ENCODE data around the gene UCK1.
"Not testable (repeated sequence)": the region's sequence is repeated elsewhere in the genome, so short reads cannot be mapped to it uniquely, and the experiment has no call there.

Gene UCK1

GRCh38 chr9:131523086-131523388 lies 8.0 kb downstream of the UCK1 start:
- DNase-seq = no peak

DNA sequence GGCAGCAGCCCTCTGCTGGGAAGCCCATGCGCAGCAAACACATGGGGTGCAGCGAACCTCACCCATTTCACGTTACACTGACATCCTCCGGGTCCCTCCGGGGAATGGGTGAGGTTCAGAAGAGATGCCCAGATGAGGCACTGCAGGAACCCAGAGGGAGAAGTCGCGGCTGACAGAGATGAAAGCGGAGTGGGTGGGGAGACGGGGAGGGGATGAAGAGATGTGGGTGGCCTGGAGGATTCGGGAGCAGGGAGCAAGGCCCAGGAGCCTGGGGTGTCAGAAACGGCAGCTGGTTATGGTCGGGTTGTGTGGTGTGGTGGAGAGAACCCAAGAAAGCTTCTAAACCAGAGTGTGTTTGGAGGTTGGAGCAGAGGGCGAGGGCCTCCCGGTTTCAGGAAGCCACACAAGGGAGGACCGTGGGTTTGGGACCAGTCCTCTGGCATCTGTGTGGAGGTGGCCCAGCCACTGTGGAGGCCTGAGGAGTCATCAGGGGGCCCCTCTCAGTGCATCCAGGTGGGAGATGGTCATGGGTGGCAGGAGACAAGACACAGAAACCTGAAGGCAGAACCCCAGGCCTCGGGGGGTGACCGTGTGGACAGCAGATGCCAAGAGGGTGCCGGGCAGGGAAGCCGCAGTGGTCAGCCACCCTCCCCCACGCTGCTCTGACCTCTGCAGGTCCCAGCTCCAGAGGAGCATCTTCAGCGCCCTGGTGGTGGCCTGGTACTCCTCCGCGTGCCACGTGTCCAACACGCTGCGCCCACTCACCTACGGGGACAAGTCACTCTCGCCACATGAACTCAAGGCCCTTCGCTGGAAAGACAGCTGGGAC lies 8.6 kb downstream of the UCK1 start:
- DNase-seq = no peak

- no peak for DNase-seq
Measured at GRCh38 chr9:131521822-131522221, 9.2 kb downstream of the UCK1 start.

- DNase-seq = no peak
Measured at GRCh38 chr9:131521203-131521602, 9.9 kb downstream of the UCK1 start.

GRCh38 chr9:131520503-131520902 lies 10.6 kb downstream of the UCK1 start:
- no peak for DNase-seq

GRCh38 chr9:131518553-131518952 lies 12.5 kb downstream of the UCK1 start:
- no peak for DNase-seq

DNA sequence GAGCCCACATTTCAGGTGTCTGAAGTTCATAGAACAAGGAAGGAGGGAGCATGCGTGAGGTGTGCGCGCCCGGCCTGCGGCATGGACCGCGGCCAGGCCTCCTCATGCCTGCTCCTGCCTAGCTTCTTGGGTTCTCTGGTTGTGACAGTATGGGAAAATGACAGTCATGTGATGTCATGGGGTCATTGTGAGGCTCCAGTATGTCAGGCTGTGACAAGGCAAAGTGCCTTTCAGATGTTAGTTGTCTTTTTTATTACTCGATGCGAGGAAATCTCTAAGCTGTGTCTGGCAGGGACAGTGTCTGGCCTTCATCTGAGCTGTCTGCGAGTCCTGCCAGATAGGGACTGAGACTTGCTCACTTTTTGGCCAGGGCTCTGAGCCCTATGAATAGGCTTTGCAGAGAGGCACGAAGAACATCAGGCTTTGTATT lies 13.3 kb downstream of the UCK1 start:
- DNase-seq = no peak

DNA sequence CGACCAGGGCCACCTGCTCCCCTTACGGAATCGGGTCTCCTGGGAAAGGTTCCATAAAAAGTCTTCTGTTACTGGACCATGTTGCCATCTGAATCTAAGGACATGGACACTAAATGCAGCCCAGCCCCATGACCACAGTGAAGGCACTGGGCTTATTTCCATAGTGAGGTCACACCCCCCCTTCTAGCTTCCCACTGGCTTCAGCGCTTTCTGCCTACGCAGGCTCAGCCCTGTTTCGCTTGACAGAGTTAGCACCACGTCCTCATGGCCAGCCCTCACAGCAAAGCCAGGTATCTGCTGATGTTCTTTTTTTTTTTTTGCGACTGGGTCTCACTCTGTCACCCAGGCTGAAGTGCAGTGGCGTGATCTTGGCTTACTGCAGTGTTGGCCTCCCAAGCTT lies 14.1 kb downstream of the UCK1 start:
- no peak for DNase-seq

GRCh38 chr9:131516100-131516499 lies 15.0 kb downstream of the UCK1 start:
- no peak for DNase-seq

DNA sequence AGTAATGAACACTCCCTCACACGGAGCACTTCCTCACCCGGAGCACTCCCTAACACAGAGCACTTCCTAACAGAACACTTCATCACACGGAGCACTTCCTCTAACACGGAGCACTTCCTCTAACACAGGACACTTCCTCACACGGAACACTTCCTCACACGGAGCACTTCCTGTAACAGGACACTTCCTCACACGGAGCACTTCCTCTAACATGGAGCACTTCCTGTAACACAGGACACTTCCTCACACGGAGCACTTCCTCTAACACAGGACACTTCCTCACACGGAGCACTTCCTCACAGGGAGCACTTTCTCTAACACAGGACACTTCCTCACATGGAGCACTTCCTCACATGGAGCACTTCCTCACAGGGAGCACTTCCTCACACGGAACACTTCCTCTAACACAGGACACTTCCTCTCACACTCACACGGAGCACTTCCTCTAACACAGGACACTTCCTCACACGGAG lies 15.5 kb downstream of the UCK1 start:
- not testable (repeated sequence) for DNase-seq

GRCh38 chr9:131513177-131513576 lies 17.9 kb downstream of the UCK1 start:
- DNase-seq = no peak

DNA sequence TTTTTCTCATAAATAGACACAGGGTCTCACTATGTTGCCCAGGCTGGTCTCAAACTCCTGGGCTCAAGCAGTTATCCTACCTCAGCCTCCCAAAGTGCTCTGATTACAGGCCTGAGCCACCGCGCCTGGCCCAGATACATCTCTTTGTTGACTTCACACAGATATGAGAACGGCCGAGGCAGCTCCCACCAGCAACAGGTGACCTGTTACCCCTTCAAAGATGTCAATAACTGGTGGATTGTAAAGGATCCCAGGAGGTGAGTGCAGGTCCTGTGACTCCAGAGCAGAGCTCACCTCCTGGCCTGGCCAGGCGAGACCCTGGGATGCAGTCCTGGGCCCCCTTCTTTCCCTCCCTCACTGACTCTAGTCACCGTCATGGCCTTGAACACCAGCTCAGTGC lies 19.2 kb downstream of the UCK1 start:
- no peak for DNase-seq

DNA sequence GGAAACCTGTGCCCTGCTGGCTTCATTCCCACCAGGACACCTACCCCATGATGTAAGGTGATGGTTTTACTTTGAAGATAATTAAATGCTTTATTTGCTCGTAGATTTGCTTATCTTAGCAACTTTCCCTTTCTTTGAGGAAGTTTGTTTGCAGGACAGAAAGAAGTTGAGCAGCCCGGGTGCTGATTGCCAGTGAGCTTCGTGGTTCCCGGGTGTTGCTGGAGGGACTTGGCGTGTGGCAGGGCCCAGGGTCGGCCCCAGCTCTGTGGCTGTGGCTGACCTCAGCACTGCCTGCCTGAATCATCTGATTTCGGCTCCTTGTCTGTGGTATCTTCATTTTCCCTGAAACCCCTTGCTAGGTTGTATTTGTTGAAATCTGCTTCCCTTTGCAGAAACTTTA lies 19.6 kb downstream of the UCK1 start:
- no peak for DNase-seq

- DNase-seq = no peak
Measured at GRCh38 chr9:131505012-131505411, 26.1 kb downstream of the UCK1 start.

DNA sequence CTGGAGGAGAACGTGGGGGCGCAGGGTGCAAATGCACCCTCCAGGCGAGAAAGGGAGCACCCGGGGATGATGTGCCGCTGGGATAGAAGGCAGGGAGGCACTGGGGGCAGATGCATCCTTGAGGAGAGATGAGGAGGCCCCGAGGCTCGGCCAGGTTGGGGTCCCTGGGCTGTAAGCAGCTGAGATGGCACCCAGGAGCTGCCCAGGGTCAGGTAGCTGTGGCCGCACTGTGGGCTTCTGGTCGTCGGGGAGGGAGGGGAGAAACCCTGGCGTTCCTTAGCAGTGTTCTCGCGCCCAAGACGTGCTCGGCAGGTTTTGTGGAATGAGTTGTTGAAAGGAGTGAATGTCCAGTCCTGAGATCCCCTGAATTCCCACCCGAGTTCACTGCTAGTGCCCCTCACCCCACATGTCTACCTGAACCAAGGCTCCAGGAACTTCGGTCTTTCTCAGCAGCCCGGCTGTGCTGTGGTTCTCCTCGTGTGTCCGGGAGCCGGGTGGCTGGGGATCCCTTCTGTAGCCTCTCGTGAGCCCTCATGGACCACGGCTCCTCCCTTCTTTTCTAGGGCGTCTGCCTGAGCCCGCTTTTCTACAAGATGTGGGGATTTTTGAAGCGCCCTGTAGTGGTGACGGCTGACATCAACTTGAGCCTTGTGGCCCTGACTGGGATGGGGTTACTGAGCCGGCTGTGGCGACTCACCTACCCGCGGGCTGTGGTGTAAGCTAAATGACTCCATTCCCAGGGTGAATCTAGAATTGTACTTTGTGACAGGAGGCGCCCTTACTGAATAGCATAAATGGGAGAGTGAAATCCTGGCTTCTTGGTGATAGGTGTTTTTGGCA lies 27.2 kb downstream of the UCK1 start:
- peak; percentile 85 for DNase-seq

DNA sequence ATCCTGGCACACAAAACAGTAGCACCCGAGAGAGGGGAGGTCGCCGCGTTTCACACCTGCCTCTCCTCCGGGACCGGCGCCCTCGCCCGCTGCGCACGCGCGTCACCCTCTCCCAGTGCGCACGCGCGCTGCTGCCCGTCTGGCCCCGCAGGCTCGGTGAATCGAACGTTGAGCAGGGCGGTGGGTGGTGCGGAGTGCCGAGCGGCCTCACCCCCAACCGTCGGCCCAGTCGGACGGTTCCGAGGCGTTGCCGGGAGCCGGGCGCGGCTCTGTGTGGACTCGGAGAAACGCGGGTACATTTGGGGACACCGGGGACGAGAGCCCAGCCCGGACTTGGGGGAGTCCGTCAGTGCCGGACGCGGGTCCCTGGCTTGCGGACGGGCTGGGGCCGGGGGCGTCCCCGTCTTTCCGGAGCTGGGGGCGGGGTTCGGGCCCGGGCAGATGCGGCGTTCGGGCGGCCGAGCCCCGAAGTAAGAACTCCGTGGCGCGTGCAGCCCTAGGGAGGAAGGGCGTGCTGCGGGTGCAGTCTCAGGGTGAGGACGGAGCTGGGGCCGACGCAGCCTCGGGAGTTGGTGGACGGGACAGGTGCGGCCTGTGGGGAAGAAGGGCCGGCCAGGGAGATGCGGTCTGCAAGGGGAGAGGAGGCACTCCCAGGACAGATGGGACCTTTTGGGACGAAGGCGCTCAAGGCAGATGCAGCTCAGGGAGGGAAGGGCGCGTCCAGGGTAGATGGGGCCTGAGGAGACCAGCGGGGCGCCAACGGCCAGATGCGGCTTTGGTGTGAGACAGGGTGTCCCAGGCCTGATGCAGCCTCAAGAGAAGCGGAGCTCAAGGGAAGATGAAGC lies 28.1 kb downstream of the UCK1 start, which contains the start of gene POMT1:
Gene POMT1 (plus strand): TSS at position 138 of the 845 bp plus-strand sequence. CDS start 1,301 bp downstream, outside the sequence.
- peak; percentile 90 for DNase-seq

GRCh38 chr9:131500939-131501541 lies 30.0 kb downstream of the UCK1 start:
- peak; percentile 77 for DNase-seq

GRCh38 chr9:131500377-131500776 lies 30.7 kb downstream of the UCK1 start:
- DNase-seq = peak; percentile 82

DNA sequence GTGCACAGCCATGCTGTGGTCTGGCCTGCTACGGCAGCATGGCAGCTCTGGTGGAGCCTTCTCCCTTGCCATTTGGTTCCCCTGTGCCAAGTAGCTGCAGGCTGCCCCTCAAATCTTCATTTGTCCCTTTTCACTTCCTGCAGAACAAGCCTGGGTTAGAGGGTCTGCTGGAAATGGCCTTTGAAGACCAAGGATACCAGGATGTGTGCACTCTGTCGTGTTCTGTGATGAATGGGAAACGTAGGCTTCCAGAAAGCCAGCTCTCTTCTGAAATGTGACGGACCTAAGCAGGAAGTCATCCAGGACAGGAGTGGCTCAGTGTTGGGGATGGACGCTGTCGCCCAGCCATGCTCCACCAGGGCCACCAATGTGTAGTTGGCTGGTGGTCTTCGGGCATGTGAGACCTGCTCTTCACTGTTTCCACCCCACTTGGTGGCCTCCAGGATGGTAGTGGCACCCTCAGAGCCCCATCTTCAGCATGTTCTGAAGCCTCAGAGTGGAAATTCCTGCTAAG lies 31.8 kb downstream of the UCK1 start:
- no peak for DNase-seq

- DNase-seq = no peak
Measured at GRCh38 chr9:131496844-131497405, 34.1 kb downstream of the UCK1 start.

GRCh38 chr9:131495785-131496184 lies 35.3 kb downstream of the UCK1 start:
- no peak for DNase-seq

DNA sequence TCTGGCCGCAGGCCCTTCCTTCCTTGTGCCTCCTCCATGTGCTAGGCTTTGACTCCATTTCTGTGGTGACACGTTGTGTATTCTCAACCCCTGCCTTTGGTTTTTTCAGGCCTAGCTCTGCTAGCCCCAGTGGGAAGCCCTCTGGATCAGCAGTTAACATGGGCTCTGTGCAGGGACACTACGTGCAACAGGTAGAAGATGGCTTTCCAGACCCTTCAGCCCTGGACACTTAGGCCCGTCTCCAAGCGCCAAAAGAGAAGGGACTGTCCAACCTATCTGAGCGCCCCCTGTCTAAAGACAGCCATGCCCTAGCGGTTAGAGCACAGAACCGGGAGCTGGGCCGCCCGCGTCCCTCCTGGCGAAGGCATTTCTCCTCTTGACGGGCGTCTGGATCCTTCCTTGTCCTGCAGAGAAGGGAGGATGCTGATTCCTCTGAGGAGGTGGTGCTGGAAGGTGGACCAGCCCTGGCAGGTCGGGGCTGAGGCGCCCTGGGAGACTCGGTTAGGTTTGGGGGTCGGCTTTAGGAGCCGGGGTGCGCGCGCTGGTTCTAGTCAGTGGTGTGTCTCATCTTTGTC lies 36.7 kb downstream of the UCK1 start:
- no peak for DNase-seq

Data from stimulated activated CD8-positive, alpha-beta memory T cell treated with anti-CD3 and anti-CD28 coated beads, Interleukin-4, amount 100 ng/mL, for 48 hours (primary cell).